ENCODE measurements around the gene RIGI.
"Not testable (repeated sequence)": the region's sequence is repeated elsewhere in the genome, so short reads cannot be mapped to it uniquely, and the experiment has no call there.

The RIGI gene

DNA sequence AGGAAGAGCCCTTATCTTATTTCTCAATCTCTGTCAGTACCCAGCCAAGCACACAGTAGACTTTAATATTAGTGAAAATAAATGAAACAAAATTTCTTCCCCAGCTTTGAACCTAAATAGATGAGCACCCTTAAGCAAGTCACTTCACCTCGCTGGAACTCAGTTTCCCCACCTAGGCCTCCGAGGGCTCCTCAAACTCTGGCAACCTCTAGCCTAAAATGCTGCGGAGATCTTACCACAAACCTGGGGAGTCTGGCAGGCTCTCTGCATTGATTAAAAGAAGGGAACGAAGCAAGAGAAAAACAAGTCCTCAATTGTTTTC, 326 bp downstream of the RIGI start:
- DNase-seq: no peak

DNA sequence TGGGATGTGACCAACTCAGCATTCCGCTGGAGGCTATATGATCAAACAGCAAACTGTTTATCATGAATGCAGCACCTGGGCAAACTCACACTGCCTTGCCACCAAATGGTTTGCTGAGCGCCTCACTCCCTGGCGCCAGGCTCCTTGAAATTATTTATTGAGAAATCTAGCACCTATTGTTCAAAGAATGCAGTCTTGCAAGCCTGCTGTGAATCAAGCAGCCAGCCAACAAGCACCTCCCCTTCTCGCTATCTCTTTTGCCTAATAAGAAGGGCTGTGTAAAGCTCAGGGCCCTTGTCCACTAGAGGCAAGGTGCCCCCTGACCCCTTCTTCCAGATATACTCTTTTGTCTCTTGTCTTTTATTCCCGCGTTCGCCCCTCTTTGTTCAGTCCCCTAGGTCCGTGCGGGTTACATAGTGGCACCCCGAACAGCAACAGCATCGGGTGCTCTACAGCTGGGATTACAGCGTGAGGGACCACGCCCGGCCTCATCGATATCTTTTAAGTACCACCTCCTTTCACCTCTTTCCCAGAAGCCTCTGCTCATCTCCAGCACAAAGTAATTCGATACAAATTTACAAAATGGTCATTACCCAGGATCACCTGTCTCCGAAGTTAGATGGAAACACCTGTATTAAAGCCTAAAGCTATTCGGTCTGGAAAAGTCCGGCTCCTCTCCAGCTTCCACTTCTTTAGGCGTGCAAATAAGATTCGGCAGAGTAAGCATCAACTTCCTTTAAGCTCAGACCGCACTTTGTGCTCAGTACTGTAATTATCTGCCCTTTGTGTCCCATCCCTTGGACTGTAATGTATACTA, 896 bp downstream of the RIGI start:
- DNase-seq: no peak

- not testable (repeated sequence) for DNase-seq
Measured at GRCh38 chr9:32524558-32524891, 1.5 kb downstream of the RIGI start.

- DNase-seq: no peak
Measured at GRCh38 chr9:32523910-32524309, 2.1 kb downstream of the RIGI start.

GRCh38 chr9:32518276-32518675, 7.7 kb downstream of the RIGI start:
- no peak for DNase-seq

- DNase-seq: no peak
Measured at GRCh38 chr9:32516241-32516640, 9.8 kb downstream of the RIGI start.

DNA sequence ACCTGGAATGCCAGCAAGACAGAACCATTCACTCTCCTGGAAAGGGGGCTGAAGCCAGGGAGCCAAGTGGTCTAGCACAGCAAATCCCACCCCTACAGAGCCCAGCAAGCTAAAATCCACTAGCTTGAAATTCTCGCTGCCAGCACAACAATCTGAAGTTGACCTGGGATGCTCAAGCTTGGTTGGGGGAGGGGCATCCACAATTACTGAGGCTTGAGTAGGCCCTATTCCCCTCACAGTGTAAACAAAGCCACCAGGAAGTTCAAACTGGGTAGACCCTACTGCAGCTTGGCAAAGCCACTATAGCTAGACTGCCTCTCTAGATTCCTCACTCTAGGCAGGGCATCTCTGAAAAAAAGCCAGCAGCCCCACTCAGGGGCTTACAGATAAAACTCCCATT, 17.3 kb downstream of the RIGI start:
- no peak for DNase-seq

- no peak for DNase-seq
Measured at GRCh38 chr9:32503008-32503407, 23.0 kb downstream of the RIGI start.

GRCh38 chr9:32502464-32502863, 23.5 kb downstream of the RIGI start:
- DNase-seq: no peak

DNA sequence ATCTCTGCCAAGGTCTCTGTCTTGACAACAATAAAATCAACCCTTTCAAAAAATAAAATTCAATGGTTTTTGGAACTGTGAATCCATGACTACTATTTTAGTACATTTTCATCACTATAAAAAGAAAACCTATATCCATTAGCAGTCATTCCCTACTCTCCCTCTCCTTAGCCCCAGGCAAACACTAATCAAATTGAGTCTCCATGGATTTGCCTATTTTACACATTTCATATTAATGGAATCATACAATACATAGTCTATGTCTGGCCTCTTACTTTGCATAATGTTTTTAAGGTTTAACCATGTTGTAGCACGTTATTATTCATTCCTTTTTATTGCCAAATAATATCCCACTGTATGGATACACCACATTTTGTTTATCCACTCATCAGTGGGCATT, 24.1 kb downstream of the RIGI start:
- DNase-seq: no peak

GRCh38 chr9:32500768-32501167, 25.2 kb downstream of the RIGI start:
- DNase-seq: no peak

DNA sequence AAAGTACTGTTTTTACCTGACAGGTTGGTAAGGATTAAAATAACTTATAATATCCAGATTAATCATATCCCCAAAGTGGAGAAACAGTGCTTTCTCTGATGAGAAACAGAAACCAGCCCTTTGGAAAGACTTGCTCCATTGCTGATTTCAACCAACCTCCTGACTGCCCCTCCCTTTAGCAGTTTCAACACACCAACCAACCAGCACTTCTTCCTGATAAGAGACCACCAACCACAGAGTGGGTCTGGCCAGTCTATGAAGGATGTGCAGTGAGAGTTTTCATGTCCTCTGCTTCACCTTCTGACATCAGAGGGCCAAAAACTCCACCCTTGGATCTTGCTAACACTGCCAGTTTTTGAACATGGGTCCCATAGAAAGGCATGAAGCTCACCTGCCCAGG, 28.1 kb downstream of the RIGI start:
- DNase-seq: no peak

- DNase-seq: no peak
Measured at GRCh38 chr9:32490601-32491000, 35.4 kb downstream of the RIGI start.

DNA sequence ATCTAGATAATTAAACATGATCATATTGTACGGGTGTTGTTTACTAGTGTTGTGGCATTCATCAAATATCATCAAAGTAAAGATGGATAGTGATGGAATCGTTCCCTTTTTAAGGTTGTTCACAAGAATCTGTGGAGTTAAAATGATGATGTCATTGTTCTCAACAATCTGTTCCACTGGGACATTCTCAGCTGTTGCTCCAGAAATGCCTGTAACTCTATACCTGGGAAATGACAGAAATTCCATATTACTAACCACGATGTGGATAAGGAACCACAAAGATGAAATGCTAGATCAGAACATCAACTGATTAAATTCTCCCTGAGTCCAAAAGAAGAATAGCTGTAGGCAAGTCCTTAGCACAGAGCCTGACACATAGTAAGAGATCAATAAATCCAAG, 38.0 kb downstream of the RIGI start:
- no peak for DNase-seq

- no peak for DNase-seq
Measured at GRCh38 chr9:32486839-32487562, 39.0 kb downstream of the RIGI start.

GRCh38 chr9:32483343-32483742, 42.7 kb downstream of the RIGI start:
- no peak for DNase-seq
